SK-N-SH treated with all-trans-retinoic acid at 6 μM for 48 hours (cell line): Measurements from ENCODE around the gene STPG2.

ENCODE experiments used
- ATAC-seq: fragments of 200-7000 bp; cut with Tn5 transposase; 3 replicates; pipeline ENCODE4 v1.9.1; 2020; ENCODE audit warnings: mild to moderate bottlenecking, moderate library complexity
- ARNTL ChIP-seq: fragments of 450-650 bp; formaldehyde crosslinking; IDR thresholded peaks from 2 replicates; pipeline ENCODE4 v1.5.0; 2020; ENCODE audit warnings: low read depth, mild to moderate bottlenecking, moderate library complexity, borderline replicate concordance
- BACH2 ChIP-seq: fragments of 250-450 bp; sonication (Bioruptor Pico); IDR thresholded peaks from 2 replicates; pipeline ENCODE4 v1.9.0; 2021; ENCODE audit warnings: mild to moderate bottlenecking, borderline replicate concordance
- CSDC2 ChIP-seq: fragments of 250-450 bp; sonication (Bioruptor Pico); IDR thresholded peaks from 2 replicates; pipeline ENCODE4 v1.5.0; 2020; ENCODE audit warnings: mild to moderate bottlenecking, moderate library complexity
- ISL1 ChIP-seq: fragments of 250-450 bp; sonication (Bioruptor Pico); IDR thresholded peaks from 2 replicates; pipeline ENCODE4 v2.1.2; 2022; ENCODE audit warnings: mild to moderate bottlenecking, moderate library complexity
- PPARA ChIP-seq: fragments of 250-450 bp; sonication (Bioruptor Pico); IDR thresholded peaks from 2 replicates; pipeline ENCODE4 v1.5.0; 2020; ENCODE audit warnings: mild to moderate bottlenecking, borderline replicate concordance
- RARB ChIP-seq: fragments of 250-450 bp; sonication (Bioruptor Pico); IDR thresholded peaks from 2 replicates; pipeline ENCODE4 v1.8.0; 2021; ENCODE audit warnings: mild to moderate bottlenecking, moderate library complexity
- SNAI2 ChIP-seq: fragments of 250-450 bp; sonication (Bioruptor Pico); IDR thresholded peaks from 2 replicates; pipeline ENCODE4 v1.5.0; 2020; ENCODE audit warnings: mild to moderate bottlenecking, moderate library complexity
- TCF4 ChIP-seq: fragments of 250-450 bp; sonication (Bioruptor Pico); IDR thresholded peaks from 2 replicates; pipeline ENCODE4 v1.8.0; 2021; ENCODE audit warnings: mild to moderate bottlenecking, moderate library complexity, borderline replicate concordance
- TOX ChIP-seq: fragments of 250-450 bp; sonication (Bioruptor Pico); IDR thresholded peaks from 2 replicates; pipeline ENCODE4 v1.8.0; 2021; ENCODE audit warnings: mild to moderate bottlenecking, moderate library complexity, borderline replicate concordance
- ZC3H10 ChIP-seq: fragments of 250-450 bp; sonication (Bioruptor Pico); IDR thresholded peaks from 2 replicates; pipeline ENCODE4 v1.5.1; 2021; ENCODE audit warnings: mild to moderate bottlenecking, moderate library complexity
- ZFP30 ChIP-seq: fragments of 450-650 bp; formaldehyde crosslinking; IDR thresholded peaks from 2 replicates; pipeline ENCODE4 v1.5.0; 2022; ENCODE audit warnings: mild to moderate bottlenecking, moderate library complexity
- ZNF565 ChIP-seq: fragments of 450-650 bp; formaldehyde crosslinking; conservative IDR thresholded peaks from 2 replicates; pipeline ENCODE4 v1.5.0; 2020; ENCODE audit warnings: low read depth, mild to moderate bottlenecking, moderate library complexity
- ZNF70 ChIP-seq: fragments of 450-650 bp; formaldehyde crosslinking; IDR thresholded peaks from 2 replicates; pipeline ENCODE4 v1.5.0; 2020; ENCODE audit warnings: mild to moderate bottlenecking, moderate library complexity
- ZNF8 ChIP-seq: fragments of 450-650 bp; formaldehyde crosslinking; IDR thresholded peaks from 2 replicates; pipeline ENCODE4 v1.5.0; 2020; ENCODE audit warnings: mild to moderate bottlenecking, moderate library complexity
- TF ChIP-seq, protein P1 (sequence below): fragments of 250-450 bp; sonication (Bioruptor Pico); IDR thresholded peaks from 2 replicates; pipeline ENCODE4 v1.8.0; 2020; ENCODE audit warnings: mild to moderate bottlenecking, moderate library complexity, borderline replicate concordance
- TF ChIP-seq, protein P2 (sequence below): fragments of 250-450 bp; sonication (Bioruptor Pico); IDR thresholded peaks from 2 replicates; pipeline ENCODE4 v1.8.0; 2021; ENCODE audit warnings: low read depth, mild to moderate bottlenecking, moderate library complexity, borderline replicate concordance
- TF ChIP-seq, protein P3 (sequence below): fragments of 250-450 bp; sonication (Bioruptor Pico); IDR thresholded peaks from 2 replicates; pipeline ENCODE4 v1.5.1; 2020; ENCODE audit warnings: low read depth, mild to moderate bottlenecking, moderate library complexity
- TF ChIP-seq, protein P4 (sequence below): fragments of 250-450 bp; sonication (Bioruptor Pico); IDR thresholded peaks from 2 replicates; pipeline ENCODE4 v1.5.1; 2021; ENCODE audit warnings: mild to moderate bottlenecking, moderate library complexity
- TF ChIP-seq, protein P5 (sequence below): fragments of 250-450 bp; sonication (Bioruptor Pico); IDR thresholded peaks from 2 replicates; pipeline ENCODE4 v1.5.0; 2020; ENCODE audit warnings: mild to moderate bottlenecking, moderate library complexity

Gene STPG2

DNA sequence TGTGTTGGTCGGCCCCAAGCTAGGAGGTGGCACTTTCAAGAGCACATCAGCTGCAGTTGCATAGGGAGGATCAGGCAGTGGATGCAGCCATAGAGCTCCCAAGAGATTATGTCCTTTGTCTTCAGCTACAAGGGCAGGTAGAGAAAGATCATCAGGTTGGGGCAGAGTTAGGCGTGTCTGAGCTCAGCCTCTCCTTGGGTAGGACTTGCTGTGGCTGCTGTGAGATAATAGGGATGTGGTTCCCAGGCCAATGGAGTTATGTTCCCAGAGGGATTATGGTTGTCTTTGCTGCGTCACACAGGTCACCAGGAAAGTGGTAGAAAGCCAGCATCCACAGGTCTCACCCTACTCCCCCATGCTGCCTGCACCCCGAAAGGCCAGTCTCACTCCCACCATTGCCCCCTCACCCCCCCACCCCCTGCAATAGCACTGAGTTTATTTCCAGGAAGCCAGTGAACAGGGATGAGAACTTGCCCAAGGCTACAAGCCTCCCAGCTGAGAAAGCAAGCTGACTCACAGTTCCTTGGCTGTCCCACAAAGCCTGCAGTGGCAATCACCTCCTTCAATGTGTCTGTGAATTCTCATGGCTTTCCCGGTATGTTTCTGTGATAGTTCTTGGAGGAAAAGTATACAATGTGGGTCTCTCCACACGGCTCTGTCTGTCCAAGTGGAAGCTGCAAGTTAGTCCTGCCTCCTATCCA is 148.4 kb downstream of the STPG2 start:
- TF ChIP-seq RARB (no peak), ZNF565 (CRISPR knock-in tag) (no peak), ZFP30 (CRISPR knock-in tag) (no peak), ZNF8 (CRISPR knock-in tag) (no peak), BACH2 (CRISPR knock-in tag) (no peak), SNAI2 (no peak), TCF4 (CRISPR knock-in tag) (no peak), ISL1 (CRISPR knock-in tag) (no peak), ARNTL (CRISPR knock-in tag) (no peak), CSDC2 (CRISPR knock-in tag) (no peak)
- TF ChIP-seq, protein P1, sequence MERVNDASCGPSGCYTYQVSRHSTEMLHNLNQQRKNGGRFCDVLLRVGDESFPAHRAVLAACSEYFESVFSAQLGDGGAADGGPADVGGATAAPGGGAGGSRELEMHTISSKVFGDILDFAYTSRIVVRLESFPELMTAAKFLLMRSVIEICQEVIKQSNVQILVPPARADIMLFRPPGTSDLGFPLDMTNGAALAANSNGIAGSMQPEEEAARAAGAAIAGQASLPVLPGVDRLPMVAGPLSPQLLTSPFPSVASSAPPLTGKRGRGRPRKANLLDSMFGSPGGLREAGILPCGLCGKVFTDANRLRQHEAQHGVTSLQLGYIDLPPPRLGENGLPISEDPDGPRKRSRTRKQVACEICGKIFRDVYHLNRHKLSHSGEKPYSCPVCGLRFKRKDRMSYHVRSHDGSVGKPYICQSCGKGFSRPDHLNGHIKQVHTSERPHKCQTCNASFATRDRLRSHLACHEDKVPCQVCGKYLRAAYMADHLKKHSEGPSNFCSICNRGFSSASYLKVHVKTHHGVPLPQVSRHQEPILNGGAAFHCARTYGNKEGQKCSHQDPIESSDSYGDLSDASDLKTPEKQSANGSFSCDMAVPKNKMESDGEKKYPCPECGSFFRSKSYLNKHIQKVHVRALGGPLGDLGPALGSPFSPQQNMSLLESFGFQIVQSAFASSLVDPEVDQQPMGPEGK, result no peak
- TF ChIP-seq, protein P2, sequence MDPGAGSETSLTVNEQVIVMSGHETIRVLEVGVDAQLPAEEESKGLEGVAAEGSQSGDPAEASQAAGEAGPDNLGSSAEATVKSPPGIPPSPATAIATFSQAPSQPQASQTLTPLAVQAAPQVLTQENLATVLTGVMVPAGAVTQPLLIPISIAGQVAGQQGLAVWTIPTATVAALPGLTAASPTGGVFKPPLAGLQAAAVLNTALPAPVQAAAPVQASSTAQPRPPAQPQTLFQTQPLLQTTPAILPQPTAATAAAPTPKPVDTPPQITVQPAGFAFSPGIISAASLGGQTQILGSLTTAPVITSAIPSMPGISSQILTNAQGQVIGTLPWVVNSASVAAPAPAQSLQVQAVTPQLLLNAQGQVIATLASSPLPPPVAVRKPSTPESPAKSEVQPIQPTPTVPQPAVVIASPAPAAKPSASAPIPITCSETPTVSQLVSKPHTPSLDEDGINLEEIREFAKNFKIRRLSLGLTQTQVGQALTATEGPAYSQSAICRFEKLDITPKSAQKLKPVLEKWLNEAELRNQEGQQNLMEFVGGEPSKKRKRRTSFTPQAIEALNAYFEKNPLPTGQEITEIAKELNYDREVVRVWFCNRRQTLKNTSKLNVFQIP, result no peak
- TF ChIP-seq, protein P3, sequence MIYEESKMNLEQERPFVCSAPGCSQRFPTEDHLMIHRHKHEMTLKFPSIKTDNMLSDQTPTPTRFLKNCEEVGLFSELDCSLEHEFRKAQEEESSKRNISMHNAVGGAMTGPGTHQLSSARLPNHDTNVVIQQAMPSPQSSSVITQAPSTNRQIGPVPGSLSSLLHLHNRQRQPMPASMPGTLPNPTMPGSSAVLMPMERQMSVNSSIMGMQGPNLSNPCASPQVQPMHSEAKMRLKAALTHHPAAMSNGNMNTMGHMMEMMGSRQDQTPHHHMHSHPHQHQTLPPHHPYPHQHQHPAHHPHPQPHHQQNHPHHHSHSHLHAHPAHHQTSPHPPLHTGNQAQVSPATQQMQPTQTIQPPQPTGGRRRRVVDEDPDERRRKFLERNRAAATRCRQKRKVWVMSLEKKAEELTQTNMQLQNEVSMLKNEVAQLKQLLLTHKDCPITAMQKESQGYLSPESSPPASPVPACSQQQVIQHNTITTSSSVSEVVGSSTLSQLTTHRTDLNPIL (CRISPR knock-in tag), result no peak
- TF ChIP-seq, protein P4, sequence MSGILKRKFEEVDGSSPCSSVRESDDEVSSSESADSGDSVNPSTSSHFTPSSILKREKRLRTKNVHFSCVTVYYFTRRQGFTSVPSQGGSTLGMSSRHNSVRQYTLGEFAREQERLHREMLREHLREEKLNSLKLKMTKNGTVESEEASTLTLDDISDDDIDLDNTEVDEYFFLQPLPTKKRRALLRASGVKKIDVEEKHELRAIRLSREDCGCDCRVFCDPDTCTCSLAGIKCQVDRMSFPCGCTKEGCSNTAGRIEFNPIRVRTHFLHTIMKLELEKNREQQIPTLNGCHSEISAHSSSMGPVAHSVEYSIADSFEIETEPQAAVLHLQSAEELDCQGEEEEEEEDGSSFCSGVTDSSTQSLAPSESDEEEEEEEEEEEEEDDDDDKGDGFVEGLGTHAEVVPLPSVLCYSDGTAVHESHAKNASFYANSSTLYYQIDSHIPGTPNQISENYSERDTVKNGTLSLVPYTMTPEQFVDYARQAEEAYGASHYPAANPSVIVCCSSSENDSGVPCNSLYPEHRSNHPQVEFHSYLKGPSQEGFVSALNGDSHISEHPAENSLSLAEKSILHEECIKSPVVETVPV (CRISPR knock-in tag), result no peak
- TF ChIP-seq, protein P5, sequence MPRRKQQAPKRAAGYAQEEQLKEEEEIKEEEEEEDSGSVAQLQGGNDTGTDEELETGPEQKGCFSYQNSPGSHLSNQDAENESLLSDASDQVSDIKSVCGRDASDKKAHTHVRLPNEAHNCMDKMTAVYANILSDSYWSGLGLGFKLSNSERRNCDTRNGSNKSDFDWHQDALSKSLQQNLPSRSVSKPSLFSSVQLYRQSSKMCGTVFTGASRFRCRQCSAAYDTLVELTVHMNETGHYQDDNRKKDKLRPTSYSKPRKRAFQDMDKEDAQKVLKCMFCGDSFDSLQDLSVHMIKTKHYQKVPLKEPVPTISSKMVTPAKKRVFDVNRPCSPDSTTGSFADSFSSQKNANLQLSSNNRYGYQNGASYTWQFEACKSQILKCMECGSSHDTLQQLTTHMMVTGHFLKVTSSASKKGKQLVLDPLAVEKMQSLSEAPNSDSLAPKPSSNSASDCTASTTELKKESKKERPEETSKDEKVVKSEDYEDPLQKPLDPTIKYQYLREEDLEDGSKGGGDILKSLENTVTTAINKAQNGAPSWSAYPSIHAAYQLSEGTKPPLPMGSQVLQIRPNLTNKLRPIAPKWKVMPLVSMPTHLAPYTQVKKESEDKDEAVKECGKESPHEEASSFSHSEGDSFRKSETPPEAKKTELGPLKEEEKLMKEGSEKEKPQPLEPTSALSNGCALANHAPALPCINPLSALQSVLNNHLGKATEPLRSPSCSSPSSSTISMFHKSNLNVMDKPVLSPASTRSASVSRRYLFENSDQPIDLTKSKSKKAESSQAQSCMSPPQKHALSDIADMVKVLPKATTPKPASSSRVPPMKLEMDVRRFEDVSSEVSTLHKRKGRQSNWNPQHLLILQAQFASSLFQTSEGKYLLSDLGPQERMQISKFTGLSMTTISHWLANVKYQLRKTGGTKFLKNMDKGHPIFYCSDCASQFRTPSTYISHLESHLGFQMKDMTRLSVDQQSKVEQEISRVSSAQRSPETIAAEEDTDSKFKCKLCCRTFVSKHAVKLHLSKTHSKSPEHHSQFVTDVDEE (CRISPR knock-in tag), result no peak
- no peak for ATAC-seq

DNA sequence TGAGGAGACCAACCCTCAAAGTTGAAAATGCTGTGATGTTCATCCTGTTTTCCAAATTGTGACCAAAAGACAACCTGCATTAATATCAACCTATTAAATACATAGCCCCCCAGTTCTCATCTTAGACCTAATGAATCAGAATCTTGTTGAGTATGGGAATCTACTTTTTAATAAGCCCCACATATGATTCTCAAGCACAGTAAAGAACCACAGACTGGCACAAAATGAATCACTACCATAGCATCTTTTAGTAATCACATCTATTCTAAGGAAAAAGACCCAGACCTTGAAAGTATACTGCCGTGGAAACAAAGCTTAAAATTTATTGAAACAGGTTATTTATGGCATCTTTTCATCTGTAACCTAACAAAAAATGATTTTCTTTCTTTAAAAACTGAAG is 152.9 kb downstream of the STPG2 start:
- TF ChIP-seq ZNF565 (CRISPR knock-in tag) (no peak), ZFP30 (CRISPR knock-in tag) (no peak), TOX (CRISPR knock-in tag) (no peak), CSDC2 (CRISPR knock-in tag) (no peak), BACH2 (CRISPR knock-in tag) (no peak), ZC3H10 (CRISPR knock-in tag) (no peak), SNAI2 (no peak), ARNTL (CRISPR knock-in tag) (no peak), ZNF70 (CRISPR knock-in tag) (no peak), PPARA (CRISPR knock-in tag) (no peak)
- TF ChIP-seq, protein P3 (CRISPR knock-in tag), result no peak
- TF ChIP-seq, protein P4 (CRISPR knock-in tag), result no peak
- TF ChIP-seq, protein P1, result no peak
- TF ChIP-seq, protein P2, result no peak
- no peak for ATAC-seq
